ENCODE measurements around the gene RBL1.

DNA sequence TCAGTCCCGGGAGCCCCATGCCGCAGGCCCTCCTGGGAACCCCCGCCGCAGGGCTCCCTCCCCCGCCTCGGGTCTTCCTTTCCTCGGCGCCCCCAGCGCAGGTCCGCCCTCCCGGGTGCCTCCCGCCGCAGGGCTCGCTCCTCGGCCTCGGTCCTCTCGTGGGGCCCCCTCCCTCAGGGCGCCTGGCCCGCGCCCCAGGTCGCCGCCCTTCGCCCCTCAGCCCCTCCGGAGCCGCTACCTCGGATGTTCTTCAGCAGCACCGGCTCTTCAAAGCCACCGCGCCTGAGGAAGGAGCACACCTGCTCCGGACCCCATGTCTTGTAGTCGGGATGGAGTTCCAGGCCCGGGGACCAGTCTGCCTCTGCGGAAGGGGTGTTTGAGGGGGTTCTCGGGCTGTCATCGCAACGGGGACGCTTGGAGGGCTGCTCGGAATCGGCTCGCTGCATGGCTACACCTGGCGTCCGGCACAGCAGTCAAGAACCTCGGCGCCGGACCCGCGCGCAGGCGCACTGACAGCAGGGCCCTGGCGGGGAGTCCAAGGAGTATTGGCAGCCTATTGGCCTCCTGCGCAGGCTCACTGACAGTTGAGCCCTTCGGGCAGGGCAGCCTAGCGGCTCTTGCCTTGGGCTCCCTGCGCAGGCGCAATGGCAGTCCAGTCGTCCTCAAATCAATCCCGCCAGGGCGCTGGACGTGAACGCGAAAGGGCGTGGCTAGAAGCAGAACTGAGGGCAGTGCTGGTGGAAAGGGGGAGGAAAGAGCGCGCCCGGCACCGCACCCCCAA lies 144.4 kb downstream of the RBL1 start, which contains the start of gene SAMHD1:
- TF ChIP-seq CTCF (IDR thresholded peaks at IDR 0.05) (no peak), ZFX (IDR thresholded peaks at IDR 0.05; ENCODE audit: borderline replicate concordance) (no peak)

Measured in 22Rv1 (cell line).